DND-41 (cell line): ENCODE results near the gene LIMS2.

Experiments used
- ATAC-seq: fragments of 200-7000 bp; cut with Tn5 transposase; 3 replicates; pipeline ENCODE4 v1.9.1; 2021; ENCODE audit warnings: low read depth; ENCODE audit not compliant: insufficient read depth
- DNase-seq: peaks from one replicate; pipeline ENCODE4 v3.0.0-alpha.2; 2020
- H2AFZ ChIP-seq: 2 replicates; pipeline ENCODE4 v1.6.0; 2012; ENCODE audit warnings: low read depth, low read length
- H3K27ac ChIP-seq: 2 replicates; pipeline ENCODE4 v1.5.1; 2012; ENCODE audit warnings: low read length, inconsistent platforms
- H3K27me3 ChIP-seq: fragments of 200-600 bp; sonication (generic); 2 replicates; pipeline ENCODE4 v1.6.0; 2012; ENCODE audit warnings: low read length, mild to moderate bottlenecking, inconsistent platforms; ENCODE audit not compliant: insufficient read depth, poor library complexity
- H3K36me3 ChIP-seq: 2 replicates; pipeline ENCODE4 v1.5.1; 2012; ENCODE audit warnings: low read length, inconsistent platforms; ENCODE audit not compliant: insufficient read depth
- H3K4me1 ChIP-seq: 2 replicates; pipeline ENCODE4 v1.5.1; 2012; ENCODE audit warnings: mild to moderate bottlenecking, low read length; ENCODE audit not compliant: insufficient read depth
- H3K4me2 ChIP-seq: 2 replicates; pipeline ENCODE4 v1.6.0; 2012; ENCODE audit warnings: mild to moderate bottlenecking, moderate library complexity, low read length, inconsistent platforms; ENCODE audit not compliant: insufficient read depth
- H3K4me3 ChIP-seq, 2 experiments: fragments of 200-600 bp in 1 of 2; shearing (Covaris generic) in 1 of 2; 2 replicates each; pipeline ENCODE4 v1.5.1; 2012 to 2016; ENCODE audit warnings: inconsistent platforms in 2 of 2, low read length in 2 of 2, mild to moderate bottlenecking in 2 of 2, low read depth in 1 of 2, moderate library complexity in 1 of 2
- H3K79me2 ChIP-seq: 2 replicates; pipeline ENCODE4 v1.6.0; 2012; ENCODE audit warnings: low read length, inconsistent platforms; ENCODE audit not compliant: insufficient read depth
- H3K9ac ChIP-seq: 2 replicates; pipeline ENCODE4 v1.6.0; 2012; ENCODE audit warnings: low read depth, mild to moderate bottlenecking, inconsistent platforms, low read length, moderate library complexity
- H3K9me3 ChIP-seq: 2 replicates; pipeline ENCODE4 v1.5.1; 2012; ENCODE audit warnings: low read length, moderate library complexity, mild to moderate bottlenecking, inconsistent platforms; ENCODE audit not compliant: insufficient read depth, severe bottlenecking
- H4K20me1 ChIP-seq: 2 replicates; pipeline ENCODE4 v1.6.0; 2012; ENCODE audit warnings: low read length; ENCODE audit not compliant: insufficient read depth
- CTCF ChIP-seq: IDR thresholded peaks from 2 replicates; pipeline ENCODE4 v1.5.1; 2012; ENCODE audit warnings: borderline replicate concordance, low read length, moderate library complexity, mild to moderate bottlenecking; ENCODE audit not compliant: poor library complexity, severe bottlenecking; ENCODE audit errors: extremely low read depth
- EZH2 ChIP-seq: IDR thresholded peaks from 3 replicates; pipeline ENCODE4 v1.6.1; 2012; ENCODE audit warnings: borderline replicate concordance, low read depth, mild to moderate bottlenecking, moderate library complexity, low read length, inconsistent platforms; ENCODE audit not compliant: severe bottlenecking

The LIMS2 gene

GRCh38 chr2:127680706-127681287 lies 5.5 kb upstream of the LIMS2 start:
- Histone ChIP-seq H3K9me3 (no peaks in the 10 kb centered on the region), H2AFZ (no peak overlapping the region), H3K4me2 (no peak overlapping the region), H3K9ac (no peak overlapping the region), H4K20me1 (no peaks in the 10 kb centered on the region), H3K27me3 (no peaks in the 10 kb centered on the region), H3K27ac (no peak overlapping the region), H3K36me3 (no peaks in the 10 kb centered on the region), H3K4me1 (no peaks in the 10 kb centered on the region), H3K79me2 (no peaks in the 10 kb centered on the region), H3K4me3 (no peak overlapping the region)
- DNase-seq (no peak), ATAC-seq (no peak)
- TF ChIP-seq CTCF (no peak), EZH2 (no peak)

- H3K4me1 ChIP-seq: no peaks in the 10 kb centered on the region
These were observed 4.5 kb upstream of the LIMS2 start for GRCh38 chr2:127679680-127680361.

GRCh38 chr2:127678991-127679390 lies 3.7 kb upstream of the LIMS2 start:
- Histone ChIP-seq H3K9ac (no peak overlapping the region), H3K27me3 (peaks cover 4% of the 10 kb centered on the region), H3K27ac (no peak overlapping the region)

More at GRCh38 chr2:127679680-127680361, 4.5 kb upstream of the LIMS2 start:
- ATAC-seq (no peak), DNase-seq (no peak)
- Histone ChIP-seq H2AFZ (no peak overlapping the region), H4K20me1 (no peaks in the 10 kb centered on the region), H3K9ac (no peak overlapping the region), H3K4me2 (no peak overlapping the region), H3K36me3 (no peaks in the 10 kb centered on the region), H3K4me3 (no peak overlapping the region), H3K79me2 (no peaks in the 10 kb centered on the region), H3K9me3 (no peaks in the 10 kb centered on the region), H3K27me3 (no peaks in the 10 kb centered on the region), H3K27ac (no peak overlapping the region)
- TF ChIP-seq EZH2: no peak
- TF ChIP-seq CTCF: no peak

More at GRCh38 chr2:127678991-127679390, 3.7 kb upstream of the LIMS2 start:
- H4K20me1 ChIP-seq: no peaks in the 10 kb centered on the region
- no peak overlapping the region for H3K4me3 ChIP-seq
- TF ChIP-seq CTCF: no peak
- TF ChIP-seq EZH2: no peak
- ATAC-seq: no peak
- no peak overlapping the region for H3K4me2 ChIP-seq
- no peaks in the 10 kb centered on the region for H3K9me3 ChIP-seq
- H2AFZ ChIP-seq: no peak overlapping the region
- no peak for DNase-seq
- H3K36me3 ChIP-seq: no peaks in the 10 kb centered on the region
- no peaks in the 10 kb centered on the region for H3K4me1 ChIP-seq
- no peaks in the 10 kb centered on the region for H3K79me2 ChIP-seq
